Pons (tissue), 1 donor: ENCODE data around the gene KLHDC10.
A peak's percentile ranks its signal among the peaks of the same experiment; 100 is the strongest.
"Not testable (repeated sequence)": the region's sequence is repeated elsewhere in the genome, so short reads cannot be mapped to it uniquely, and the experiment has no call there.

Experiments used
- DNase-seq: peaks from one replicate; pipeline ENCODE4 v3.0.0-alpha.2; 2016; ENCODE audit warnings: low spot score

Gene KLHDC10

GRCh38 chr7:130079846-130080394 is 9.6 kb downstream of the KLHDC10 start:
- DNase-seq, result no peak

DNA sequence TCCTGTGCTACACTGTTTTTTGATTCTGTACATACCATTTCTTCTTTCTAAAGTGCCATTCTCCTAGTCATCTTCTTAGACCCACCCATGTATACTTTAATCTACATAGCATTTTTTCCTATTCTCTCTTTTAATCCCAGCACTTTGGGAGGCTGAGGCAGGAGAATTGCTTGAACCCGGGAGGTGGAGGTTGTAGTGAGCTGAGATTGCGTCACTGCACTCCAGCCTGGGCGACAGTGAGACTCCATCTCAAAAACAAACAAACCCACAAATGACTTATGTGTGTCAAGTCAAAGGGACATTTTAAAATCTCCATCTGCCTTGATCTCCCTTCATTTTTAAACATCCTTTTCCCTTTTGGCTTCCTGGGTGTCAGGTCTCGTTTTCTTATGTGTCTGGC is 13.2 kb downstream of the KLHDC10 start:
- DNase-seq, result not testable (repeated sequence)

DNA sequence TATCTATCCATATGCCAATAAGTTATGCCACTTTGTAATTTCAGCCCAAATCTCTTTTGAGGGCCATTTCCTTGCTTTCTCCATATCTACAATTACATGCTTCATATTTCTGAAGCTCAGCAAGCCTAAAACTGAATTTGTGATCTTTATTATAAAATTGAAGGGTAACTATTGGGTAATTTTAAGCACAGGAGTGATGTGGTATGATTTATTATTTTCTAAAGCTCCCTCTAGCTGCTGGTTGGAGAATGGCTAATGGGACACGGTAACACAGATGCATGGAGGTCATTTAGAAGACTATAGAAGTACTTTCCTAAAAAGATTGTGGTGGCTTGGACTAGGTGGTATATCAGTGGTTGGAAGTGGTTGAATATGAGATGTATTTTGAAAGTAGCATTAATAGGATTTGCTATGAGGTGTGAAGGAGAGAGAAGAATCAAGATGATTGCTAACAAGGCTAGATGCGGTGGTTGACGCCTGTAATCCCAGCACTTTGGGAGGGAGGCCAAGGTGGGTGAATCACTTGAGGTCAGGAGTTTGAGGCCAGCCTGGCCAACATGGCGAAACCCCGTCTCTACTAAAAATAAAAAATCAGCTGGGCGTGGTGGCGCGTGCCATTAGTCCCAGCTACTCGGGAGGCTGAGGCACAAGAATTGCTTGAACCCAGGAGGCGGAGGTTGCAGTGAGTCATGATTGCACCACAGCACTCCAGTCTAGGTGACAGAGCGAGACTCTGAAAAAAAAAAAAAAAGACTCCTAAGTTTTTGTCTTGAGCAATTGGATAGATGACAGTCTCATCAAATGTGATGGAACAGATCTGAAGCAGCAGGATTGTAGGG is 13.9 kb downstream of the KLHDC10 start:
- DNase-seq, result no peak

DNA sequence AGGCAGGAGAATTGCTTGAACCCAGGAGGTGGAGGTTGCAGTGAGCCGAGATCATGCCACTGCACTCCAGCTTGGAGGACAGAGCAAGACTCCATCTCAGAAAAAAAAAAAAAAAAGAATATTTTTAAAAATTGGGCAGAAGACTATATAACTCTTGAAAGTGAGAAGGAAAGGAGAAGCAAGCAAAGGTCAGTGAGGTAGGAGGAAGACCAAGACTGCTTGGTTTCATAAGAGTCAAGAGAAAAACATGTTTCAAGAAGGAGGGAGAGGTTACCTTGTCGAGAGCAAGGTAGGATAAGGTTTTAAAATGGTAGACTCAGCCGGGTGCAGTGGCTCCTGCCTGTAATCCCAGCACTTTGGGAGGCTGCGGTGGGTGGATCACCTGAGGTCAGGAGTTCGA is 14.9 kb downstream of the KLHDC10 start:
- not testable (repeated sequence) for DNase-seq

- DNase-seq, result no peak
Measured at GRCh38 chr7:130086938-130087337, 16.6 kb downstream of the KLHDC10 start.

DNA sequence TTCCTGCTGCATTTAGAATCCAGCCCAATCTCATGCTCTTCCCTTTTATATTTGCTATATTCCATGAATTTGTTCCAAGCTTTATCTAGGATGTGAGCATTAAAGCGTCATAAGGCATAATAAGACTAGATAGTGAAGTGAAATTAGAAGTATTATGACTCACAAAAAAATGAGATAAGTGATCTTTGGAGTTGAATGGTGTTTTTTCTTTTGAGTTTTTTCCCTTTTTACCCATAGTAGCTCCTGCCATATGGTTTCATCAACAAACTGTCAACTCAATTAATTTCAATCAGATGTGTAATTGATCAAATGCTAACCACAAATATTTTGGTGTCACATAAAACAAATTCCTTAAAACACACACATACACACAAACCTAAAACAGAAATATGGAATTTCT is 17.0 kb downstream of the KLHDC10 start:
- no peak for DNase-seq

DNA sequence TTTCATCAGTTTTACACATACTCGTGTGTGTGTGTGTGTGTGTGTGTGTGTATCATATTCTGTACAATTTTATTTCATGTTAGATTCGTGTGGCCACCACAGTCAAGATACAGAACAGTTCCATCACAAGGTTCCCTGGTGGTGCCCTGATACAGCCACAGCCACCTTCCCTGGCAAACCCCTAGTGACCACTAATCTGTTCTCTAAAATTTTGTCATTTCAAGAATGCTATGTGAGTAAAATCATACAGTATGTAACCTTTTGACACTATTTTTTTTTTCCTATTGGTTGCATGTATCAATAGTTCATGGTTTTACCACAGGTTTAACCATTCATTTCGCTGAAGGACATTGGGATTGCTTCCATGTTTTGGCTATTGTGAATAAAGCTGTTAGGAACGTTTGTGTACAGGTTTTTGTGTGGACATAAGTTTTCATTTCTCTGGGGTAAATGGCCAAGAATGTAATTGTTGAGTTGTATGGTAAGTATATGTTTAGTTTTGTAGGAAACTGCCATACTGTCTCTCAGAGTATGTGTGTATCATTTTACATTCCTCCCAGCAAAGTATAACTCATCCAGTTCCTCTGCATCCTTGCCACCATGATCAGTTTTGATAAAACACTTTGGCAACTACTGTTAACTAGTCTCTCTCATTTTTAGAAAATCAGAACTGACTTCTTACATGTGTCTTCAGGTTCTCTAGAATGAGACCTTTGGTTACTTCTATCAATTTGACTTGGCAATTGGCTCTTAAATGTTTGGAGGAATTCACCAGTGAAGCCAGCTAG is 20.6 kb downstream of the KLHDC10 start:
- no peak for DNase-seq

GRCh38 chr7:130091999-130092398 is 21.7 kb downstream of the KLHDC10 start:
- DNase-seq, result no peak

DNA sequence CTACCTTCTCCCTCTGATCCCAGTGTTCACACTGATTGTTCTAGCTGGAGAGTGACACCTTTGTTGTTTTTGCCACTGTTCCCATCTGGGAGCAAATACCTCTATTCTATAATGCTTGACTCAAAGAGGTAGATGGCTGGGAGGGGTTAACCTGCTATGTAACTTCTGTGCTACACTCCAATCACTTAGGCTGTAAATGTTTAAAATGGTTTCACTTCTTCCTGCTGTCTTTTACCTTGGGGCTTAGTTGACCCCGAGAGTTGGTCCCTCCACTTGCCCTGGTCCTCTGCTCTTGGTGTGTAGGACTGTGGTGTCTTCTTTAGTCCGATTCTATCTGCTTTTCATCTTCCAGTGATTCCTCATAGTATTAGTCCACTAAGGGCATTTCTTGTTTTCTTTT is 22.3 kb downstream of the KLHDC10 start:
- DNase-seq, result no peak

- no peak for DNase-seq
Measured at GRCh38 chr7:130095812-130096211, 25.5 kb downstream of the KLHDC10 start.

- DNase-seq, result peak; percentile 12
Measured at GRCh38 chr7:130096243-130096827, 26.0 kb downstream of the KLHDC10 start.

DNA sequence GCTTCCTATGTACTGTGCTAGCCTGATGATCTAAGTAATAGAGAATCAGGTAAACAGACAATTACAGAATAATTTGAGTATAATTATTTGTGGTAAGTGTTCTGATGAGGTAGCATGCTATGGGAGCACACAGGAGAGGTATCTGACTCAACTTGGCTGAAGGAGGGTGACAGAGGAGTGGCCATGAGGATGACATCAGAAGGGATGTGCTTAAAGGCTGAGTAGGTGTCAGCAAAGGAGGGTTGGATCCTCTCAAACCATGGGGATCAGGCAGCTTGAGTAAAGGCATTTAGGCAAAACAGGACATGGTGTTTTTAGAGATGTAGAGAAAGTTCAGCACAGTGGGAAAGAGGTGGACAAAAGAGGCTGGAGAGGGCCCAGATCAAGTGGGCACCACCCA is 29.0 kb downstream of the KLHDC10 start:
- no peak for DNase-seq

DNA sequence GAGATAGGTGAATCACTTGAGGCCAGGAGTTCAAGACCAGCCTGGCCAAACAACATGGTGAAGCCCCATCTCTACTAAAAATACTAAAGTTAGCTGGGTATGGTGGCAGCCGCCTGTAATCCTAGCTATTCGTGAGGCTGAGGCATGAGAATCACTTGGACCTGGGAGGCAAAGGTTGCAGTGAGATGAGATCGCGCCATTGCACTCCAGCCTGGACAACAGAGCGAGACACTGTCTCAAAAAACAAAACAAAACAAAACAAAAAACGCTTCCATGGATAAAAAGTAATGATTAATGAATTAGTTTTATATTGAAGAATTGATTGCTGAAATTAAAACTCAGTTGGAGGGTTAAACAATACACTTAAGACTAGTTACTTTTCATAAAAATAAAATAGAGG is 32.3 kb downstream of the KLHDC10 start:
- no peak for DNase-seq

DNA sequence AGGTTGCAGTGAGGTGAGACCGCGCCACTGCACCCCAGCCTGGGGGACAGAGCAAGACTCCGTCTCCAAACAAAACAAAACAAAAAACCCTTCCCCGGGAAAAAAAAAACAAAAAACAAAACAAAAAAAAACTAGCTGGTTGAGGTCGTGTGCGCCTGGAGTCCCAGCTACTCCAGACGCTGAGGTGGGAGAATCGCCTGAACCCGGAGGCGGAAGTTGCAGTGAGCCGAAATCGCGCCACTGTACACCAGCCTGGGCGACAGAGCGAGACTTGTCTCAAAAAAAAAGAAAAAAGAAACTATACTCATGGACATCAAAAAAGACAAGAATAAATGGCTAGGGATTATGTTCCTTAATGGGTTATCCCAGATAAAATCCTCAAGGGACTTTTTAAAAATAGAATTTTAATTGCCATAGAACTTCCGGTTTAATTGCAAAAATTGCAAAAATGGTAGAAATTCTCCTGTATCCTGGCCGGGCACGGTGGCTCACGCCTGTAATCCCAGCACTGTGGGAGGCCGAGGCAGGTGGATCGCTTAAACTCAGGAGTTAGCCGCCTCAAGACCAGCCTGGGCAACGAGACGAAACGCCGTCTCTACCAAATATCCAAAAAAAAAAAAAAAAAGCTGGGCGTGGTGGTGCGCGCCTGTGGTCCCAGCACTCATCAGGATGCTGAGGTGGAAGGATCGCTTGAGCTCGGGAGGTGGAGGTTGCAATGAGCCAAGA is 37.8 kb downstream of the KLHDC10 start:
- no peak for DNase-seq

- DNase-seq, result no peak
Measured at GRCh38 chr7:130108809-130109208, 38.5 kb downstream of the KLHDC10 start.

DNA sequence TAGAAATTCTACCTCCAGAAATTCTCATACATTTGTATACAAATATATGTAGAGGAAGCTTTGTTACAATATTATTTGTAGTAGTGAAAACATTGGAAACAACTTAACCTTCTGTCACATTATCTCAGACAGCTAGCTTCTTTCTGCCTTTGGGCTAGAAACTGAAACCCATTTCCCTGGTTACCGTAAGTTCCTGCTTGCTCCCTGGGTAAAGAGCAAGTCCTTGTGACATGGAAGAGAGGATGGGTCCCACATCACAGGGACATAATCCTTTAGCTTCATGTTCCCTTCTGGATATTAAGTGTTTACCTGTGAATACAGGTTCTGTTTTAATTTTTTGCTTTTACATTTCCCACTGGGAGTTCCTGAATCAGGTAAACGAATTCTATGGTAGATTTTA is 41.8 kb downstream of the KLHDC10 start:
- DNase-seq, result no peak

DNA sequence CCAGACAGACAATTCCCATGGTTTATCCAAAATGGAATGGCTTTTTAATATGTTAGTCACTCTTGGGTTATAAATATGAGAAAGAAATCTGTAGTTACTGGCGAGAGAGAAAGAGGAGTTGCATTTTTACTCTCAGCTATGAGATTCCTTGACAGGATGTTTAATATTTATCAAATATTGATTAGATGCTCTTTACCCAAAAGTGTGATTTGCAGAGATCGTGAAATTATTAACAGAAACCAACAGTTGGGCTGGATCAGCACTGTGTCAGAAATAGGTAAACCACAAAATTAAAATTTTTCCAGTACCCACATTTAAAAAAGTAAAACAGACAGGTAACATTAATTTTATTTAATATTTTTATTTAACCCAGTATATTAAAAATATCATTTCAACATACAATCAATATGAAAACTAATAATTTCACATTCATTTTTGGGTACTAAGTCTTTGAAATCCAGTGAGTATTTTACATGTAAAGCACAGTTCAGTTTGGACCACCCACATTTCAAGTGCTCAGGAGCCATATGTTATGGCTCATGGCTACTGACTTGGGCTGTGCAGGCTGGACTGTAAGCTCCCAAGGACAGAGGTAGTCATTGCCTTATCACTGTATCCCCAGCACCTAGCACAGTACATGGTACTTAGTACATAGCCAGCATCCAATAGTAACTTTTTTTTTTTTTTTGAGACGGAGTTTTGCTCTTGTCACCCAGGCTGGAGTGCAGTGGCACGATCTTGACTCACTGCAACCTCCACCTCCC is 42.5 kb downstream of the KLHDC10 start:
- DNase-seq, result no peak

- not testable (repeated sequence) for DNase-seq
Measured at GRCh38 chr7:130113426-130113805, 43.1 kb downstream of the KLHDC10 start.

DNA sequence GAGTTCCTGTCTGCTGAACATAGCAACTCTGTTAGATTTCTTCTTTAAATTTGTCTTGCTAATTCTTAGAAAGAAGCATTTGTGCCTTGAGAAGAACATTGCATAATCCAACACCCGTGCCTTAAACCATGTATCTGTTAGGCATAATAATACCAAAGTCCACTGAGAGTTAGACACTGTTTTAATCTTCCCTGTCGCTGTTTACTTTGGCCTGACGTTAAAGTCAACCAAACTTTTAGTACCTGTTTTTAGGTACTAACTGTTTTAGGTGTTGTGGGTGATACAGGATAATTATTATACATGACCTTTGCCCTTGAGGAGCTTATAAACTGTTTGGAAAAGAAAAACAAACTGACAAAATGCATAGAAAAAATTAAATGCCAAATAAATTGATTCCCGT is 43.6 kb downstream of the KLHDC10 start:
- no peak for DNase-seq

- DNase-seq, result no peak
Measured at GRCh38 chr7:130114374-130114773, 44.0 kb downstream of the KLHDC10 start.

- DNase-seq, result no peak
Measured at GRCh38 chr7:130114776-130115175, 44.4 kb downstream of the KLHDC10 start.
